Measurements from ENCODE around the gene KIZ. TPM values are rescaled to one million over a fixed set of nuclear protein-coding genes. Genes with fewer than 3 reads are reported as not detected.

Gene KIZ
- total and polyA plus RNA-seq, 2 experiments from 2014 or later = 58.3 to 63.6 TPM

- H3K4me3 ChIP-seq = no peak overlapping the region
- Mint-ChIP-seq H3K36me3 (ENCODE audit: low read depth) (peaks cover 25% of the 10 kb centered on the region), H3K27ac (no peak overlapping the region)
Measured at GRCh38 chr20:21232546-21233280, 106.8 kb downstream of the KIZ start.

More at GRCh38 chr20:21232546-21233280, 106.8 kb downstream of the KIZ start:
- no peak for TF ChIP-seq NANOG (IDR thresholded peaks at IDR 0.05; ENCODE audit: borderline replicate concordance)
- TF ChIP-seq, protein P1, sequence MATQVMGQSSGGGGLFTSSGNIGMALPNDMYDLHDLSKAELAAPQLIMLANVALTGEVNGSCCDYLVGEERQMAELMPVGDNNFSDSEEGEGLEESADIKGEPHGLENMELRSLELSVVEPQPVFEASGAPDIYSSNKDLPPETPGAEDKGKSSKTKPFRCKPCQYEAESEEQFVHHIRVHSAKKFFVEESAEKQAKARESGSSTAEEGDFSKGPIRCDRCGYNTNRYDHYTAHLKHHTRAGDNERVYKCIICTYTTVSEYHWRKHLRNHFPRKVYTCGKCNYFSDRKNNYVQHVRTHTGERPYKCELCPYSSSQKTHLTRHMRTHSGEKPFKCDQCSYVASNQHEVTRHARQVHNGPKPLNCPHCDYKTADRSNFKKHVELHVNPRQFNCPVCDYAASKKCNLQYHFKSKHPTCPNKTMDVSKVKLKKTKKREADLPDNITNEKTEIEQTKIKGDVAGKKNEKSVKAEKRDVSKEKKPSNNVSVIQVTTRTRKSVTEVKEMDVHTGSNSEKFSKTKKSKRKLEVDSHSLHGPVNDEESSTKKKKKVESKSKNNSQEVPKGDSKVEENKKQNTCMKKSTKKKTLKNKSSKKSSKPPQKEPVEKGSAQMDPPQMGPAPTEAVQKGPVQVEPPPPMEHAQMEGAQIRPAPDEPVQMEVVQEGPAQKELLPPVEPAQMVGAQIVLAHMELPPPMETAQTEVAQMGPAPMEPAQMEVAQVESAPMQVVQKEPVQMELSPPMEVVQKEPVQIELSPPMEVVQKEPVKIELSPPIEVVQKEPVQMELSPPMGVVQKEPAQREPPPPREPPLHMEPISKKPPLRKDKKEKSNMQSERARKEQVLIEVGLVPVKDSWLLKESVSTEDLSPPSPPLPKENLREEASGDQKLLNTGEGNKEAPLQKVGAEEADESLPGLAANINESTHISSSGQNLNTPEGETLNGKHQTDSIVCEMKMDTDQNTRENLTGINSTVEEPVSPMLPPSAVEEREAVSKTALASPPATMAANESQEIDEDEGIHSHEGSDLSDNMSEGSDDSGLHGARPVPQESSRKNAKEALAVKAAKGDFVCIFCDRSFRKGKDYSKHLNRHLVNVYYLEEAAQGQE (IDR thresholded peaks at IDR 0.05; ENCODE audit: unreplicated experiment) = no peak
- no peak for TF ChIP-seq ZNF331 (CRISPR knock-in tag; IDR thresholded peaks at IDR 0.05; ENCODE audit: low read depth)
- no peak for TF ChIP-seq ZNF462 (CRISPR knock-in tag; IDR thresholded peaks at IDR 0.05)
- TF ChIP-seq, protein P2, sequence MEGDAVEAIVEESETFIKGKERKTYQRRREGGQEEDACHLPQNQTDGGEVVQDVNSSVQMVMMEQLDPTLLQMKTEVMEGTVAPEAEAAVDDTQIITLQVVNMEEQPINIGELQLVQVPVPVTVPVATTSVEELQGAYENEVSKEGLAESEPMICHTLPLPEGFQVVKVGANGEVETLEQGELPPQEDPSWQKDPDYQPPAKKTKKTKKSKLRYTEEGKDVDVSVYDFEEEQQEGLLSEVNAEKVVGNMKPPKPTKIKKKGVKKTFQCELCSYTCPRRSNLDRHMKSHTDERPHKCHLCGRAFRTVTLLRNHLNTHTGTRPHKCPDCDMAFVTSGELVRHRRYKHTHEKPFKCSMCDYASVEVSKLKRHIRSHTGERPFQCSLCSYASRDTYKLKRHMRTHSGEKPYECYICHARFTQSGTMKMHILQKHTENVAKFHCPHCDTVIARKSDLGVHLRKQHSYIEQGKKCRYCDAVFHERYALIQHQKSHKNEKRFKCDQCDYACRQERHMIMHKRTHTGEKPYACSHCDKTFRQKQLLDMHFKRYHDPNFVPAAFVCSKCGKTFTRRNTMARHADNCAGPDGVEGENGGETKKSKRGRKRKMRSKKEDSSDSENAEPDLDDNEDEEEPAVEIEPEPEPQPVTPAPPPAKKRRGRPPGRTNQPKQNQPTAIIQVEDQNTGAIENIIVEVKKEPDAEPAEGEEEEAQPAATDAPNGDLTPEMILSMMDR (conservative IDR thresholded peaks at IDR 0.05; ENCODE audit: low read depth in 2 of 2) = no peak
- TF ChIP-seq STAT1 (IDR thresholded peaks at IDR 0.05; ENCODE audit: unreplicated experiment) = no peak
- TF ChIP-seq CREB1 (CRISPR knock-in tag; IDR thresholded peaks at IDR 0.05; ENCODE audit: low read depth) = no peak
- no peak for TF ChIP-seq POLR2AphosphoS5 (IDR thresholded peaks at IDR 0.05; ENCODE audit: low read depth)
- TF ChIP-seq JUNB (IDR thresholded peaks at IDR 0.05; ENCODE audit: unreplicated experiment) = no peak
- no peak for TF ChIP-seq EZH2 (IDR thresholded peaks at IDR 0.05; ENCODE audit: low read depth, unreplicated experiment)
- TF ChIP-seq EZH2phosphoT487 (IDR thresholded peaks at IDR 0.05; ENCODE audit: unreplicated experiment) = no peak
- TF ChIP-seq ETS1 (IDR thresholded peaks at IDR 0.05) = no peak
- no peak for TF ChIP-seq ZNF114 (CRISPR knock-in tag; IDR thresholded peaks at IDR 0.05)
- peaks cover 8% of the 10 kb centered on the region for H3K36me3 ChIP-seq (ENCODE audit: insufficient read depth)
- Mint-ChIP-seq H3K4me1 (peaks cover 27% of the 10 kb centered on the region), H3K9me3 (no peaks in the 10 kb centered on the region), H3K4me3 (no peak overlapping the region), H3K27me3 (ENCODE audit: insufficient read depth, low read depth, poor library complexity) (peaks cover 4% of the 10 kb centered on the region)
- H3K27me3 ChIP-seq (ENCODE audit: insufficient read depth) = no peaks in the 10 kb centered on the region
- no peaks in the 10 kb centered on the region for H3K79me2 ChIP-seq (replicated peaks; ENCODE audit: insufficient read depth)
- ATAC-seq (peak; percentile 16; the same call in 2 of the 3 replicates), DNase-seq (ENCODE audit: low spot score) (no peak)
- no peaks in the 10 kb centered on the region for H3K9me2 ChIP-seq (ENCODE audit: insufficient read depth)
- H3F3A ChIP-seq (replicated peaks; ENCODE audit: low read depth) = peaks cover 7% of the 10 kb centered on the region; the same call in 1 of the 2 replicates
- H4K20me1 ChIP-seq (replicated peaks; ENCODE audit: insufficient read depth) = no peaks in the 10 kb centered on the region
- H2AFZ ChIP-seq = no peak overlapping the region
- H3K4me2 ChIP-seq = peak overlapping the region; percentile 32; the same call in 1 of the 2 replicates
- peaks cover 38% of the 10 kb centered on the region for H3K4me1 ChIP-seq (ENCODE audit: insufficient read depth)
- H3K27ac ChIP-seq (ENCODE audit: low read depth) = no peak overlapping the region

Data from GM23338 (cell line).